Ishikawa (cell line): ENCODE data around the gene EFHC1.

Experiments
- CEBPB ChIP-seq: IDR thresholded peaks from 2 replicates; pipeline ENCODE4 v1.6.1; 2012
- CREB1 ChIP-seq: IDR thresholded peaks from 2 replicates; pipeline ENCODE4 v1.6.1; 2012; ENCODE audit warnings: low read depth
- EGR1 ChIP-seq: IDR thresholded peaks from 2 replicates; pipeline ENCODE4 v1.6.1; 2012
- EP300 ChIP-seq: IDR thresholded peaks from 2 replicates; pipeline ENCODE4 v1.6.1; 2012; ENCODE audit warnings: borderline replicate concordance
- FOXM1 ChIP-seq: IDR thresholded peaks from 2 replicates; pipeline ENCODE4 v1.6.1; 2012; ENCODE audit warnings: low read depth, borderline replicate concordance
- NFIC ChIP-seq: IDR thresholded peaks from 2 replicates; pipeline ENCODE4 v1.6.1; 2012
- RAD21 ChIP-seq: IDR thresholded peaks from 2 replicates; pipeline ENCODE4 v1.6.1; 2012; ENCODE audit warnings: low read depth
- TAF1 ChIP-seq: IDR thresholded peaks from 2 replicates; pipeline ENCODE4 v1.6.1; 2012; ENCODE audit warnings: low read depth, mild to moderate bottlenecking
- TCF12 ChIP-seq: IDR thresholded peaks from 2 replicates; pipeline ENCODE4 v1.6.1; 2012; ENCODE audit warnings: low read depth
- TEAD4 ChIP-seq: IDR thresholded peaks from 2 replicates; pipeline ENCODE4 v1.6.1; 2012
- YY1 ChIP-seq: IDR thresholded peaks from 2 replicates; pipeline ENCODE4 v1.6.1; 2012; ENCODE audit warnings: low read depth
- ZBTB7A ChIP-seq: IDR thresholded peaks from 2 replicates; pipeline ENCODE4 v1.6.1; 2012; ENCODE audit warnings: low read depth
- TF ChIP-seq, protein P1 (sequence below): IDR thresholded peaks from 2 replicates; pipeline ENCODE4 v1.6.1; 2012
- TF ChIP-seq, protein P2 (sequence below): IDR thresholded peaks from 2 replicates; pipeline ENCODE4 v1.6.1; 2012; ENCODE audit warnings: low read depth, mild to moderate bottlenecking
- TF ChIP-seq, protein P3 (sequence below): IDR thresholded peaks from 2 replicates; pipeline ENCODE4 v1.6.1; 2012

The EFHC1 gene

DNA sequence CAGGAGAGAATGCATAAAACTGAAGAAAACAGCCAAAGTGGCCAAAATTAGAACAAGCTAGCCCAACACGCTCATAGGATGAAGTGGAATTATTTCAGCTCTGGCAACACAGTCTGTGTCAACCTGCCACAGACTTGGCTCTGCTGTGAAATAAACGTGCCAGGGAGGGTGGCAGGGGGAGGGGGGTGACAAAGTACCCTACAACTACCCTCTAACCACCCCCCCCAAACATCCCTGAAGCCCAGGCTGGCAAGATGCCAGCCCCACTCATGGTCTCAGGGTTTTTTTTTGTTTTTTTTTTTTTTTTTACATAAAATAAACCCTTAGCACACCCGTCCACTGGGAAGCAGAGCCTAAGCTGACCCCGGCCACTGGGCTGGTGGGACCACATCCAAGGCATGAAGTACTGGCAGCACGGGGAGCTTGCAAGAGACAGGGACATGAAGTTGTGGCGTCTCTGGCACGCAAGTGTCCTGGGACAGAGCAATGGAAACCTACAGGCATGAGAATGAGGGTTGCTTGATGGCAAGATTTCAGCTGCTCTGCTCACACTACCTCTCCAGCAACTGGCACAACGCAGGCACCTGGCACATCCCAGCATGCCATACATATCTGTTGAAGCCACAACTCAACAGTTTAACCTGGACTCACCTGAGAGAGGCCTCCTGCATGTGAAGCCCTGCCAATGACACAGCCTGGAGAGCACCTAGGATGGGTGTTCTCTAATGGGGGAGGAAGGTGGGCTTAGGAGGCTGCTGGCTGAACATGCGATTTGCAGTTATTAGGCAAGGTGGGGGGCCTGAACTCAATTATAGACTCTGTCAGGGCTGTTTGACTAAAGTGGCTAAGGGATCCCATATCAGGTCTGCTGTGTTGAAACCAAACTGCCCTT, 80.3 kb downstream of the EFHC1 start:
- TF ChIP-seq TAF1 = no peak
- no peak for TF ChIP-seq CEBPB
- TF ChIP-seq TCF12 = no peak
- no peak for TF ChIP-seq NFIC
- no peak for TF ChIP-seq YY1
- no peak for TF ChIP-seq FOXM1
- no peak for TF ChIP-seq EP300
- no peak for TF ChIP-seq RAD21
- TF ChIP-seq CREB1 = no peak
- TF ChIP-seq TEAD4 = no peak

DNA sequence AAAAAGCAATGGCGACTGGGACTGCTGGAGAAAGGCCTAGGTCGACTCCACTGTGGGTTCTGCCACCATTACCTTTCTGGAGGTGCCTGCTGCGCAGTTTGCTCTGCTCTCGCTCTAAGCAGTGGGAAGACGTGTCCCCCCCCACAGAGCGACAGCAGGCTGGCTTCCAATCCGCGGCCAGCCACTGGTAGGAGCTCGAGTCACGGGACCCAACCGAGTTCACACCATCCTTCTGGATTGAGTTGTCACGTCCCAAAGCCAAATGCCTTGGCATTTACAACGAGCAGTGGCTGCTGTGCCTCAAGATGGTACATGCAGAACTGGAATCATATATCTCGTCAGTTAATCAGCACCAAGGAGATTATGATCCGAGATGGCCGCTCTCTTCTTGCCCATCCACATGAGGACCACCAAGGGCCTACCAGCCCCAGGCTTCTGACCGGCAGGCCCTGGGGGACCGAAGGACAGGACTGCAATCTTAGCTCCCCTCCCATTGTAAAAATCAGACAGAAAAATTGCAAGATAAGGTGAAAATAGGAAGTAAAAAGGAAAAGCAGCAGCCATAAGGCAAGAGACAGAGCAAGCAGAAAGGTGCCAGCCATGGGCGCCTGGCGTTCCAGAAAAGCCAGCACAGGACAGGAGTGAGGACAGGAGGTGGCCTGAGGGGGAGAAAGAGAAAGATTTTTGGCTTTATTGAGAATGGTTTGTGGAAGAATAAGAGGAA, 82.3 kb downstream of the EFHC1 start:
- TF ChIP-seq TCF12 = no peak
- no peak for TF ChIP-seq EGR1
- TF ChIP-seq NFIC = no peak
- no peak for TF ChIP-seq TAF1
- TF ChIP-seq ZBTB7A = no peak
- TF ChIP-seq YY1 = no peak
- no peak for TF ChIP-seq FOXM1
- TF ChIP-seq RAD21 = no peak
- TF ChIP-seq, protein P1, sequence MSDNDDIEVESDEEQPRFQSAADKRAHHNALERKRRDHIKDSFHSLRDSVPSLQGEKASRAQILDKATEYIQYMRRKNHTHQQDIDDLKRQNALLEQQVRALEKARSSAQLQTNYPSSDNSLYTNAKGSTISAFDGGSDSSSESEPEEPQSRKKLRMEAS = no peak
- TF ChIP-seq, protein P2, sequence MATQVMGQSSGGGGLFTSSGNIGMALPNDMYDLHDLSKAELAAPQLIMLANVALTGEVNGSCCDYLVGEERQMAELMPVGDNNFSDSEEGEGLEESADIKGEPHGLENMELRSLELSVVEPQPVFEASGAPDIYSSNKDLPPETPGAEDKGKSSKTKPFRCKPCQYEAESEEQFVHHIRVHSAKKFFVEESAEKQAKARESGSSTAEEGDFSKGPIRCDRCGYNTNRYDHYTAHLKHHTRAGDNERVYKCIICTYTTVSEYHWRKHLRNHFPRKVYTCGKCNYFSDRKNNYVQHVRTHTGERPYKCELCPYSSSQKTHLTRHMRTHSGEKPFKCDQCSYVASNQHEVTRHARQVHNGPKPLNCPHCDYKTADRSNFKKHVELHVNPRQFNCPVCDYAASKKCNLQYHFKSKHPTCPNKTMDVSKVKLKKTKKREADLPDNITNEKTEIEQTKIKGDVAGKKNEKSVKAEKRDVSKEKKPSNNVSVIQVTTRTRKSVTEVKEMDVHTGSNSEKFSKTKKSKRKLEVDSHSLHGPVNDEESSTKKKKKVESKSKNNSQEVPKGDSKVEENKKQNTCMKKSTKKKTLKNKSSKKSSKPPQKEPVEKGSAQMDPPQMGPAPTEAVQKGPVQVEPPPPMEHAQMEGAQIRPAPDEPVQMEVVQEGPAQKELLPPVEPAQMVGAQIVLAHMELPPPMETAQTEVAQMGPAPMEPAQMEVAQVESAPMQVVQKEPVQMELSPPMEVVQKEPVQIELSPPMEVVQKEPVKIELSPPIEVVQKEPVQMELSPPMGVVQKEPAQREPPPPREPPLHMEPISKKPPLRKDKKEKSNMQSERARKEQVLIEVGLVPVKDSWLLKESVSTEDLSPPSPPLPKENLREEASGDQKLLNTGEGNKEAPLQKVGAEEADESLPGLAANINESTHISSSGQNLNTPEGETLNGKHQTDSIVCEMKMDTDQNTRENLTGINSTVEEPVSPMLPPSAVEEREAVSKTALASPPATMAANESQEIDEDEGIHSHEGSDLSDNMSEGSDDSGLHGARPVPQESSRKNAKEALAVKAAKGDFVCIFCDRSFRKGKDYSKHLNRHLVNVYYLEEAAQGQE = no peak
- TF ChIP-seq, protein P3, sequence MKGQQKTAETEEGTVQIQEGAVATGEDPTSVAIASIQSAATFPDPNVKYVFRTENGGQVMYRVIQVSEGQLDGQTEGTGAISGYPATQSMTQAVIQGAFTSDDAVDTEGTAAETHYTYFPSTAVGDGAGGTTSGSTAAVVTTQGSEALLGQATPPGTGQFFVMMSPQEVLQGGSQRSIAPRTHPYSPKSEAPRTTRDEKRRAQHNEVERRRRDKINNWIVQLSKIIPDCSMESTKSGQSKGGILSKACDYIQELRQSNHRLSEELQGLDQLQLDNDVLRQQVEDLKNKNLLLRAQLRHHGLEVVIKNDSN = no peak
- TF ChIP-seq CEBPB = no peak
- no peak for TF ChIP-seq EP300
- no peak for TF ChIP-seq CREB1
- no peak for TF ChIP-seq TEAD4

DNA sequence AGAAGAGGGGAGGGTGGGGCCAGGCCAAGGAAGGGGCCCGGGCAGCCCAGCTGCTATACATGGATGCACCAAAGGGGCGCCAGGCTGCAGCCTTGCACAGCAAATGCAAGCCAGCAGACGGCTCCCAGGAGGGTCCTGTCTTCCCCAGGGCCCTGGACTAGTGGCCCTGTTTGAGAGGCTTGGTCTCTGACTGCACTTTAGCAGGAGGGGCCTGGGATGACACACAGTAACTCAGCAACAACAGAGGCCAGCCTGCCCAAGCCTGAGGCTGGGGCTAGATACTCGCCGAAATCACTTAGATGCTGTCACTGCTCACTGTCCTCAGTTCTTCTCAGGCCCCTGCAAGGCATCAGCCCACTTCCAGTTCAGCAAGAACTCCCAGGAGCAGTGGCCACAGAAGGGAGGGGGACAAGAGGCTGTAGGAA, 83.2 kb downstream of the EFHC1 start:
- TF ChIP-seq, protein P3 = no peak
- TF ChIP-seq RAD21 (no peak), TAF1 (no peak)
- TF ChIP-seq, protein P1 = no peak

DNA sequence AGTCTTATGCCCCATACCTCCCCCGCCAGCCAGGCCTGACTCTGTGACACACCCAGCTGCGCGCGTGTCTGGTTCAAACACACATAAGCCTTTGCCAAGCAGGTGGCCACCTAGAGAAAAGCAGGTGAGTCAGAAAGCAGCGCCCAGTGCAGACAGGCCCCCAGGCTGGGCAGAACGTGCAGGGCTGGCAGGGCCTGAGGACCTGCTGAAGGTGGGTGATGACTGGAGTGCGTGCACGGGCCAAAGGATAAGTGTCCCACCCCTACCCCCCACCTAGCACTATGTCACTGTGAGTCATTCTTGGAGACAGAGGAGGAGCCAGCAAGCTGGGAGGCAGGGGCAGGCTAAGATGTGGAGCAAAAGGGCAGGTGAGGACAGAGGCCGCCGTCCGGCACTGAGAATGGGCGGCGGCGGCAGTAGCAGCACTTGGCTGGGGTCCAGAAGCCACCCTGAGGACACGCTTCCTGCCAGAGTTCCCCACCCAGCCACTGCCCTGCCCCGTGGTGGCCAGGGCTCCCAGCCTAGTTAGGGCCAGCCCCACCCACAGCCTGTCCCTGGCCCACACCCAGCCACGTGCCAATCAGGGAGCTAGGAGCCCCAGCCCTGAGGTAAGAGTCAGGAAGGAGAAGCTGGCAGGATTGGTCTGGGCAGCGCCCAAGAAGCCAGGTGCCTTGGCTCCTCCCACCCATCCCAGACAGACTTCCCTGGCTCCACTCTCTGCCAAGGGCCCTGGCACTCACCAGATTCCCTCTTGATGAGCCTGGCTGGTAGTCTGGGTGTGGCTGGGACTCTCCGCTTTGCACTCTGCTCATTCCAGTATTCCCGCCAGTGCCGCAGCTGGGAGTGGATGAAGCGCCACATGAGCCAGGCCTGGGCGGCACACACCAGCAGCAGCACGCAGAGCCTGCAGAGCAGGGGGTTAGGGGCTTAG, 84.0 kb downstream of the EFHC1 start:
- TF ChIP-seq EGR1 = no peak; the same call in none of the 2 replicates
- TF ChIP-seq TCF12 = peak; percentile 96
- peak; percentile 1; the same call in 1 of the 2 replicates for TF ChIP-seq RAD21
- TF ChIP-seq CREB1 = no peak
- TF ChIP-seq CEBPB = 0 out of 2 replicates have a peak, but pooled peaks have one; percentile 4
- TF ChIP-seq FOXM1 = peak; percentile 67; the same call in 1 of the 2 replicates
- TF ChIP-seq, protein P1 = peak; percentile 47
- TF ChIP-seq, protein P3 = peak; percentile 72
- peak; percentile 89 for TF ChIP-seq EP300
- no peak for TF ChIP-seq ZBTB7A
- TF ChIP-seq, protein P2 = no peak
- 0 out of 2 replicates have a peak, but pooled peaks have one; percentile 3 for TF ChIP-seq TAF1
- TF ChIP-seq TEAD4 = peak; percentile 40
- TF ChIP-seq NFIC = peak; percentile 91
- peak; percentile 15; the same call in 1 of the 2 replicates for TF ChIP-seq YY1
